Neural cell (in vitro differentiated cells): Measurements from ENCODE around the gene CAPSL. TPM values are rescaled to one million over a fixed set of nuclear protein-coding genes. Genes with fewer than 3 reads are reported as not detected.

Experiments
- H2AFZ ChIP-seq: fragments of 200-600, 300-800 bp; sonication (generic), shearing (Covaris generic); 2 replicates; pipeline ENCODE4 v1.6.0; 2014; ENCODE audit warnings: low read depth, mild to moderate bottlenecking, antibody characterized with exemption, low read length, moderate library complexity
- H3F3A ChIP-seq: fragments of 200-600 bp; shearing (Covaris generic); 2 replicates; pipeline ENCODE4 v1.6.1; 2016; ENCODE audit warnings: mild to moderate bottlenecking, moderate library complexity, mixed read lengths, antibody characterized with exemption, low read length; ENCODE audit not compliant: insufficient read depth, poor library complexity, severe bottlenecking
- H3K27ac ChIP-seq: fragments of 200-600, 300-800 bp; sonication (generic), shearing (Covaris generic); 2 replicates; pipeline ENCODE4 v1.5.1; 2014; ENCODE audit warnings: mild to moderate bottlenecking, low read length, moderate library complexity
- H3K27me3 ChIP-seq: fragments of 300-800, 200-600 bp; sonication (generic), shearing (Covaris generic); 2 replicates; pipeline ENCODE4 v1.6.0; 2014; ENCODE audit warnings: mild to moderate bottlenecking, low read depth, low read length, moderate library complexity; ENCODE audit not compliant: insufficient read depth
- H3K36me3 ChIP-seq: fragments of 300-800, 200-600 bp; sonication (generic), shearing (Covaris generic); 2 replicates; pipeline ENCODE4 v1.5.1; 2014; ENCODE audit warnings: mild to moderate bottlenecking, antibody characterized with exemption, low read length, moderate library complexity; ENCODE audit not compliant: insufficient read depth
- H3K4me2 ChIP-seq: fragments of 300-800, 200-600 bp; sonication (generic), shearing (Covaris generic); 2 replicates; pipeline ENCODE4 v1.6.0; 2014; ENCODE audit warnings: mild to moderate bottlenecking, low read length
- H3K4me3 ChIP-seq: fragments of 300-800, 200-600 bp; sonication (generic), shearing (Covaris generic); 2 replicates; pipeline ENCODE4 v1.5.1; 2014; ENCODE audit warnings: mild to moderate bottlenecking, low read length, moderate library complexity
- H3K79me2 ChIP-seq: fragments of 200-600 bp; shearing (Covaris generic); replicated peaks from 2 replicates; pipeline ENCODE4 v1.6.0; 2014; ENCODE audit warnings: mild to moderate bottlenecking, low read length, moderate library complexity; ENCODE audit not compliant: insufficient read depth
- H3K9ac ChIP-seq: fragments of 300-800, 200-600 bp; sonication (generic), shearing (Covaris generic); 2 replicates; pipeline ENCODE4 v1.6.1; 2016; ENCODE audit warnings: mild to moderate bottlenecking, low read length, mixed read lengths
- H3K9me2 ChIP-seq: fragments of 200-600 bp; shearing (Covaris generic); 2 replicates; pipeline ENCODE4 v1.6.1; 2016; ENCODE audit warnings: mild to moderate bottlenecking, low read length, mixed read lengths; ENCODE audit not compliant: insufficient read depth
- H3K9me3 ChIP-seq: fragments of 200-600, 300-800 bp; sonication (generic), shearing (Covaris generic); 2 replicates; pipeline ENCODE4 v1.6.1; 2016; ENCODE audit warnings: mild to moderate bottlenecking, mixed run types, low read length, moderate library complexity, mixed read lengths
- H4K20me1 ChIP-seq: fragments of 200-600 bp; shearing (Covaris generic); 2 replicates; pipeline ENCODE4 v1.6.1; 2016; ENCODE audit warnings: mild to moderate bottlenecking, mixed run types; ENCODE audit not compliant: insufficient read depth
- EP300 ChIP-seq: fragments of 450-650 bp; conservative IDR thresholded peaks from 2 replicates; pipeline ENCODE4 v1.6.1; 2014; ENCODE audit warnings: antibody characterized with exemption, mild to moderate bottlenecking, moderate library complexity; ENCODE audit not compliant: poor library complexity, severe bottlenecking
- EZH2 ChIP-seq: fragments of 200-600, 300-800 bp; shearing (Covaris generic), sonication (generic); IDR thresholded peaks from 2 replicates; pipeline ENCODE4 v1.6.1; 2014; ENCODE audit warnings: antibody characterized with exemption, low read length, borderline replicate concordance, mild to moderate bottlenecking; ENCODE audit not compliant: insufficient read depth, poor library complexity, severe bottlenecking
- MXI1 ChIP-seq: fragments of 450-650 bp; conservative IDR thresholded peaks from 2 replicates; pipeline ENCODE4 v1.6.1; 2014; ENCODE audit warnings: antibody characterized with exemption, mild to moderate bottlenecking; ENCODE audit not compliant: poor library complexity, severe bottlenecking
- POLR2AphosphoS5 ChIP-seq: IDR thresholded peaks from 2 replicates; pipeline ENCODE4 v1.6.1; 2012
- RAD21 ChIP-seq: fragments of 450-650 bp; conservative IDR thresholded peaks from 2 replicates; pipeline ENCODE4 v1.6.1; 2014; ENCODE audit warnings: antibody characterized with exemption, mild to moderate bottlenecking, moderate library complexity
- SMC3 ChIP-seq: fragments of 450-650 bp; conservative IDR thresholded peaks from 2 replicates; pipeline ENCODE4 v1.6.1; 2014; ENCODE audit warnings: antibody characterized with exemption, mild to moderate bottlenecking, moderate library complexity; ENCODE audit not compliant: poor library complexity
- TAF1 ChIP-seq: IDR thresholded peaks from 2 replicates; pipeline ENCODE4 v1.6.1; 2012; ENCODE audit warnings: low read depth
- polyA minus RNA-seq: library from RNA; depleted of rRNA, polyadenylated mRNA; stranded (reverse); fragments of >200 nt; gene quantifications from 2 replicates; pipeline ENCODE4 v1.2.3, GENCODE V29; 2014
- polyA plus RNA-seq: library from polyadenylated mRNA; depleted of rRNA; stranded (reverse); fragments of >200 nt; gene quantifications from 2 replicates; pipeline ENCODE4 v1.2.3, GENCODE V29; 2014
- TF ChIP-seq, protein P1 (sequence below): IDR thresholded peaks from 2 replicates; pipeline ENCODE4 v1.6.1; 2012; ENCODE audit warnings: borderline replicate concordance
- TF ChIP-seq, protein P2 (sequence below): fragments of 450-650 bp; IDR thresholded peaks from 2 replicates; pipeline ENCODE4 v1.5.1; 2014; ENCODE audit warnings: antibody characterized with exemption, mild to moderate bottlenecking, moderate library complexity; ENCODE audit not compliant: poor library complexity, severe bottlenecking

CAPSL gene
- 2.3 TPM in 1 of 2 replicates, not detected in the other for polyA plus RNA-seq
- polyA minus RNA-seq: not detected in 2 replicates

DNA sequence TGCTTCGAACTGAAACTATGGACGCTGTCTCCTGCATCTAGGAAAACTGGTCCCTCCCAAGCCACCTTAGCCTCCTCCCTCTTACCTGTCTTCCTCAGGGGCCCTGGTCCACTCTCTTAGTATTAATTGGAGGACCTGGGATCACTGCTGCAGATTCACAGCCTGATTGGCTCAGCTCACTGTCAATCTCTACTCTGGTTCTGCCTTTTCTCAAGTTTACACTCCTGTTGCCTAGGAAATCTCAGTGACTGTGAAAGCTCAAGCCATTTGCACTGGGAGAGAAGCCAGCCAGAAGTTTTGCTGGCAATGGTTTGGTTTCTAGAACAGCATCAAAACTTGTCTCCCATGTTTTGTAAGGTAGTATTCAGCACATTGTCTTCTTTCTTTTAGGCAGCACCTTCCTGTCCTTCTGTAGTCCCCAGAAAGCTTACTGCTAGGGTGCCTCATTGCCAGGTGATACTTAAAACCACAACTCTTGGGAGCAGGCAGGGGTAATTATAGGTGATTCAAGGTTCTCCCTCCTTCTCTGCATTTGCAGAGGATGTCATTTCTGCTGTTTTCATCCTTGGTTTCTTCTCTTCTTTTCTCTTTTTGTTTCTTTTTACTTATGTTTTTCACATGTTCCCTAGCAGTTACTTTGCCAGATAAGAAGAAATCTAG is at the start of gene CAPSL:
TSS of gene CAPSL (minus strand) at position 55 of the 660 bp plus-strand sequence. CDS start 17,502 bp downstream, outside the sequence.
- no peak within 1 kb of the TSS for H3K27ac ChIP-seq
- H3F3A ChIP-seq: no peaks in the 10 kb centered on the region
- H4K20me1 ChIP-seq: no peaks in the 10 kb centered on the region
- H3K4me2 ChIP-seq: no peak within 1 kb of the TSS
- TF ChIP-seq POLR2AphosphoS5 (no peak), MXI1 (no peak), EP300 (no peak), RAD21 (no peak), SMC3 (no peak), EZH2 (no peak), TAF1 (no peak)
- TF ChIP-seq, protein P1, sequence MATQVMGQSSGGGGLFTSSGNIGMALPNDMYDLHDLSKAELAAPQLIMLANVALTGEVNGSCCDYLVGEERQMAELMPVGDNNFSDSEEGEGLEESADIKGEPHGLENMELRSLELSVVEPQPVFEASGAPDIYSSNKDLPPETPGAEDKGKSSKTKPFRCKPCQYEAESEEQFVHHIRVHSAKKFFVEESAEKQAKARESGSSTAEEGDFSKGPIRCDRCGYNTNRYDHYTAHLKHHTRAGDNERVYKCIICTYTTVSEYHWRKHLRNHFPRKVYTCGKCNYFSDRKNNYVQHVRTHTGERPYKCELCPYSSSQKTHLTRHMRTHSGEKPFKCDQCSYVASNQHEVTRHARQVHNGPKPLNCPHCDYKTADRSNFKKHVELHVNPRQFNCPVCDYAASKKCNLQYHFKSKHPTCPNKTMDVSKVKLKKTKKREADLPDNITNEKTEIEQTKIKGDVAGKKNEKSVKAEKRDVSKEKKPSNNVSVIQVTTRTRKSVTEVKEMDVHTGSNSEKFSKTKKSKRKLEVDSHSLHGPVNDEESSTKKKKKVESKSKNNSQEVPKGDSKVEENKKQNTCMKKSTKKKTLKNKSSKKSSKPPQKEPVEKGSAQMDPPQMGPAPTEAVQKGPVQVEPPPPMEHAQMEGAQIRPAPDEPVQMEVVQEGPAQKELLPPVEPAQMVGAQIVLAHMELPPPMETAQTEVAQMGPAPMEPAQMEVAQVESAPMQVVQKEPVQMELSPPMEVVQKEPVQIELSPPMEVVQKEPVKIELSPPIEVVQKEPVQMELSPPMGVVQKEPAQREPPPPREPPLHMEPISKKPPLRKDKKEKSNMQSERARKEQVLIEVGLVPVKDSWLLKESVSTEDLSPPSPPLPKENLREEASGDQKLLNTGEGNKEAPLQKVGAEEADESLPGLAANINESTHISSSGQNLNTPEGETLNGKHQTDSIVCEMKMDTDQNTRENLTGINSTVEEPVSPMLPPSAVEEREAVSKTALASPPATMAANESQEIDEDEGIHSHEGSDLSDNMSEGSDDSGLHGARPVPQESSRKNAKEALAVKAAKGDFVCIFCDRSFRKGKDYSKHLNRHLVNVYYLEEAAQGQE: no peak
- TF ChIP-seq, protein P2, sequence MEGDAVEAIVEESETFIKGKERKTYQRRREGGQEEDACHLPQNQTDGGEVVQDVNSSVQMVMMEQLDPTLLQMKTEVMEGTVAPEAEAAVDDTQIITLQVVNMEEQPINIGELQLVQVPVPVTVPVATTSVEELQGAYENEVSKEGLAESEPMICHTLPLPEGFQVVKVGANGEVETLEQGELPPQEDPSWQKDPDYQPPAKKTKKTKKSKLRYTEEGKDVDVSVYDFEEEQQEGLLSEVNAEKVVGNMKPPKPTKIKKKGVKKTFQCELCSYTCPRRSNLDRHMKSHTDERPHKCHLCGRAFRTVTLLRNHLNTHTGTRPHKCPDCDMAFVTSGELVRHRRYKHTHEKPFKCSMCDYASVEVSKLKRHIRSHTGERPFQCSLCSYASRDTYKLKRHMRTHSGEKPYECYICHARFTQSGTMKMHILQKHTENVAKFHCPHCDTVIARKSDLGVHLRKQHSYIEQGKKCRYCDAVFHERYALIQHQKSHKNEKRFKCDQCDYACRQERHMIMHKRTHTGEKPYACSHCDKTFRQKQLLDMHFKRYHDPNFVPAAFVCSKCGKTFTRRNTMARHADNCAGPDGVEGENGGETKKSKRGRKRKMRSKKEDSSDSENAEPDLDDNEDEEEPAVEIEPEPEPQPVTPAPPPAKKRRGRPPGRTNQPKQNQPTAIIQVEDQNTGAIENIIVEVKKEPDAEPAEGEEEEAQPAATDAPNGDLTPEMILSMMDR: no peak
- H3K27me3 ChIP-seq: no peaks in the 10 kb centered on the region
- no peak within 1 kb of the TSS for H2AFZ ChIP-seq
- no peak within 1 kb of the TSS for H3K4me3 ChIP-seq
- H3K9me3 ChIP-seq: no peaks in the 10 kb centered on the region
- H3K9me2 ChIP-seq: no peaks in the 10 kb centered on the region
- H3K79me2 ChIP-seq: no peaks in the 10 kb centered on the region
- no peaks in the 10 kb centered on the region for H3K36me3 ChIP-seq
- no peak within 1 kb of the TSS for H3K9ac ChIP-seq

GRCh38 chr5:35987776-35988175 is 49.4 kb upstream of the CAPSL start:
- TF ChIP-seq RAD21 (no peak), MXI1 (no peak), EP300 (no peak), SMC3 (no peak)
- Histone ChIP-seq H3F3A (no peaks in the 10 kb centered on the region), H4K20me1 (no peaks in the 10 kb centered on the region), H3K9ac (no peak overlapping the region), H3K9me3 (no peaks in the 10 kb centered on the region), H3K27ac (no peak overlapping the region), H3K4me2 (no peak overlapping the region), H3K4me3 (no peak overlapping the region), H3K9me2 (no peaks in the 10 kb centered on the region), H3K36me3 (no peaks in the 10 kb centered on the region), H2AFZ (no peak overlapping the region), H3K27me3 (peaks cover 6% of the 10 kb centered on the region), H3K79me2 (no peaks in the 10 kb centered on the region)
